ENCODE measurements around the gene GTF3C4. TPM values are rescaled to one million over a fixed set of nuclear protein-coding genes. Genes with fewer than 3 reads are reported as not detected.

GTF3C4 gene
- total and polyA plus RNA-seq, 2 donors (not counting 1 experiment from before 2014, with no cell fraction given) = 6.8 to 11.4 TPM

- no peaks in the 10 kb centered on the region for H3K4me1 ChIP-seq (ENCODE audit: control insufficient read depth, extremely low read depth, insufficient read depth, low read length)
- DNase-seq (ENCODE audit: low read depth in 2 of 2) = no peak
- no peak overlapping the region for H3K4me2 ChIP-seq (ENCODE audit: extremely low read depth, insufficient read depth, low read length)
- no peak overlapping the region for H3K4me3 ChIP-seq (replicated peaks in 1 of 4; ENCODE audit: control extremely low read depth in 1 of 4, insufficient read depth in 1 of 4, low read depth in 3 of 4, low read length in 4 of 4)
- no peak for TF ChIP-seq EZH2 (IDR thresholded peaks at IDR 0.05; ENCODE audit: low read length, missing control alignments)
- TF ChIP-seq, protein P1, sequence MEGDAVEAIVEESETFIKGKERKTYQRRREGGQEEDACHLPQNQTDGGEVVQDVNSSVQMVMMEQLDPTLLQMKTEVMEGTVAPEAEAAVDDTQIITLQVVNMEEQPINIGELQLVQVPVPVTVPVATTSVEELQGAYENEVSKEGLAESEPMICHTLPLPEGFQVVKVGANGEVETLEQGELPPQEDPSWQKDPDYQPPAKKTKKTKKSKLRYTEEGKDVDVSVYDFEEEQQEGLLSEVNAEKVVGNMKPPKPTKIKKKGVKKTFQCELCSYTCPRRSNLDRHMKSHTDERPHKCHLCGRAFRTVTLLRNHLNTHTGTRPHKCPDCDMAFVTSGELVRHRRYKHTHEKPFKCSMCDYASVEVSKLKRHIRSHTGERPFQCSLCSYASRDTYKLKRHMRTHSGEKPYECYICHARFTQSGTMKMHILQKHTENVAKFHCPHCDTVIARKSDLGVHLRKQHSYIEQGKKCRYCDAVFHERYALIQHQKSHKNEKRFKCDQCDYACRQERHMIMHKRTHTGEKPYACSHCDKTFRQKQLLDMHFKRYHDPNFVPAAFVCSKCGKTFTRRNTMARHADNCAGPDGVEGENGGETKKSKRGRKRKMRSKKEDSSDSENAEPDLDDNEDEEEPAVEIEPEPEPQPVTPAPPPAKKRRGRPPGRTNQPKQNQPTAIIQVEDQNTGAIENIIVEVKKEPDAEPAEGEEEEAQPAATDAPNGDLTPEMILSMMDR (conservative IDR thresholded peaks at IDR 0.05 in 1 of 2, IDR thresholded peaks at IDR 0.05 in 1 of 2; ENCODE audit: low read depth in 1 of 2, low read length in 2 of 2) = no peak
- no peak overlapping the region for H3K9ac ChIP-seq (ENCODE audit: insufficient read depth, low read length)
- H2AFZ ChIP-seq (ENCODE audit: low read length) = no peak overlapping the region
- H3K36me3 ChIP-seq (ENCODE audit: control insufficient read depth, insufficient read depth, low read length) = peaks cover 10% of the 10 kb centered on the region
- H3K79me2 ChIP-seq (ENCODE audit: control insufficient read depth, insufficient read depth, low read length) = peaks cover 21% of the 10 kb centered on the region
- H3K27ac ChIP-seq (ENCODE audit: insufficient read depth, low read length) = no peak overlapping the region
- H3K9me3 ChIP-seq (ENCODE audit: control insufficient read depth, insufficient read depth, low read depth, low read length) = no peaks in the 10 kb centered on the region
- H3K27me3 ChIP-seq (ENCODE audit: control insufficient read depth, insufficient read depth, low read length) = no peaks in the 10 kb centered on the region
- H4K20me1 ChIP-seq (ENCODE audit: control insufficient read depth, extremely low read depth, insufficient read depth, low read length) = no peaks in the 10 kb centered on the region
Observed at GRCh38 chr9:132662152-132662945, 7.9 kb upstream of the GTF3C4 start.

- no peaks in the 10 kb centered on the region for H3K4me1 ChIP-seq (ENCODE audit: control insufficient read depth, extremely low read depth, insufficient read depth, low read length)
- H2AFZ ChIP-seq (ENCODE audit: low read length) = no peak overlapping the region
- TF ChIP-seq, protein P1 (conservative IDR thresholded peaks at IDR 0.05 in 1 of 2, IDR thresholded peaks at IDR 0.05 in 1 of 2; ENCODE audit: low read depth in 1 of 2, low read length in 2 of 2) = no peak
- TF ChIP-seq EZH2 (IDR thresholded peaks at IDR 0.05; ENCODE audit: low read length, missing control alignments) = no peak
- no peaks in the 10 kb centered on the region for H3K9me3 ChIP-seq (ENCODE audit: control insufficient read depth, insufficient read depth, low read depth, low read length)
- no peak overlapping the region for H3K27ac ChIP-seq (ENCODE audit: insufficient read depth, low read length)
- no peak overlapping the region for H3K4me3 ChIP-seq (replicated peaks in 1 of 4; ENCODE audit: control extremely low read depth in 1 of 4, insufficient read depth in 1 of 4, low read depth in 3 of 4, low read length in 4 of 4)
- no peaks in the 10 kb centered on the region for H3K27me3 ChIP-seq (ENCODE audit: control insufficient read depth, insufficient read depth, low read length)
- H3K36me3 ChIP-seq (ENCODE audit: control insufficient read depth, insufficient read depth, low read length) = peaks cover 7% of the 10 kb centered on the region
- peaks cover 28% of the 10 kb centered on the region for H3K79me2 ChIP-seq (ENCODE audit: control insufficient read depth, insufficient read depth, low read length)
- H4K20me1 ChIP-seq (ENCODE audit: control insufficient read depth, extremely low read depth, insufficient read depth, low read length) = no peaks in the 10 kb centered on the region
- H3K4me2 ChIP-seq (ENCODE audit: extremely low read depth, insufficient read depth, low read length) = no peak overlapping the region
- DNase-seq (ENCODE audit: low read depth in 2 of 2) = peak in 1 of 2 donors; percentile 17
- H3K9ac ChIP-seq (ENCODE audit: insufficient read depth, low read length) = no peak overlapping the region
Observed at GRCh38 chr9:132663117-132663516, 7.1 kb upstream of the GTF3C4 start.

DNA sequence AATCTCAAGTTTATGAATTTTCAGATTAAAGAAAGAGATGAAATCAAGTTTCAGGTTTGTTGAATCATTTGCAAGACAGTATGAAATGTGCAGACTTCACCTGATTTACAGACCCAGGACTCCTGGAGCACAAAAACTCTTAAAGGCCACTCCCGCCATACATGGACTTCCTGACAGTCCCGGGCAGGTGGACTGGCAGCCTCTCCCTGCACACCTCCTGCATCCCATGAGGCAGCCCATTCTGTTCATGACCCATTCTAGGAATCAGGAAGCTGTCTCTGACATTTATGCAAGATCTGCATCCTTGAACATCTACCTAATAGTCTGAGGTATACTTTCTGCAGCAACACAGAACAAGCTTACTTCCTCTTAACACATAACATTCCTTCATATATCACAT lies 6.4 kb upstream of the GTF3C4 start:
- H3K9me3 ChIP-seq (ENCODE audit: control insufficient read depth, insufficient read depth, low read depth, low read length) = no peaks in the 10 kb centered on the region
- H3K27ac ChIP-seq (ENCODE audit: insufficient read depth, low read length) = no peak overlapping the region
- no peaks in the 10 kb centered on the region for H4K20me1 ChIP-seq (ENCODE audit: control insufficient read depth, extremely low read depth, insufficient read depth, low read length)
- no peaks in the 10 kb centered on the region for H3K4me1 ChIP-seq (ENCODE audit: control insufficient read depth, extremely low read depth, insufficient read depth, low read length)
- H3K4me2 ChIP-seq (ENCODE audit: extremely low read depth, insufficient read depth, low read length) = no peak overlapping the region
- no peaks in the 10 kb centered on the region for H3K27me3 ChIP-seq (ENCODE audit: control insufficient read depth, insufficient read depth, low read length)
- H3K36me3 ChIP-seq (ENCODE audit: control insufficient read depth, insufficient read depth, low read length) = peaks cover 6% of the 10 kb centered on the region
- peaks cover 31% of the 10 kb centered on the region for H3K79me2 ChIP-seq (ENCODE audit: control insufficient read depth, insufficient read depth, low read length)
- TF ChIP-seq EZH2 (IDR thresholded peaks at IDR 0.05; ENCODE audit: low read length, missing control alignments) = no peak
- TF ChIP-seq, protein P1 (conservative IDR thresholded peaks at IDR 0.05 in 1 of 2, IDR thresholded peaks at IDR 0.05 in 1 of 2; ENCODE audit: low read depth in 1 of 2, low read length in 2 of 2) = no peak
- H3K9ac ChIP-seq (ENCODE audit: insufficient read depth, low read length) = no peak overlapping the region
- H2AFZ ChIP-seq (ENCODE audit: low read length) = no peak overlapping the region
- no peak overlapping the region for H3K4me3 ChIP-seq (replicated peaks in 1 of 4; ENCODE audit: control extremely low read depth in 1 of 4, insufficient read depth in 1 of 4, low read depth in 3 of 4, low read length in 4 of 4)
- no peak for DNase-seq (ENCODE audit: low read depth in 2 of 2)
